DMS79 treated with DMSO at 0.1 percent for 48 hours (cell line): ENCODE data around the gene DSCAML1.

Experiments
- DNase-seq: peaks from one replicate; lab custom pipeline; 2025; lab: John Stamatoyannopoulos, UW

The DSCAML1 gene

DNA sequence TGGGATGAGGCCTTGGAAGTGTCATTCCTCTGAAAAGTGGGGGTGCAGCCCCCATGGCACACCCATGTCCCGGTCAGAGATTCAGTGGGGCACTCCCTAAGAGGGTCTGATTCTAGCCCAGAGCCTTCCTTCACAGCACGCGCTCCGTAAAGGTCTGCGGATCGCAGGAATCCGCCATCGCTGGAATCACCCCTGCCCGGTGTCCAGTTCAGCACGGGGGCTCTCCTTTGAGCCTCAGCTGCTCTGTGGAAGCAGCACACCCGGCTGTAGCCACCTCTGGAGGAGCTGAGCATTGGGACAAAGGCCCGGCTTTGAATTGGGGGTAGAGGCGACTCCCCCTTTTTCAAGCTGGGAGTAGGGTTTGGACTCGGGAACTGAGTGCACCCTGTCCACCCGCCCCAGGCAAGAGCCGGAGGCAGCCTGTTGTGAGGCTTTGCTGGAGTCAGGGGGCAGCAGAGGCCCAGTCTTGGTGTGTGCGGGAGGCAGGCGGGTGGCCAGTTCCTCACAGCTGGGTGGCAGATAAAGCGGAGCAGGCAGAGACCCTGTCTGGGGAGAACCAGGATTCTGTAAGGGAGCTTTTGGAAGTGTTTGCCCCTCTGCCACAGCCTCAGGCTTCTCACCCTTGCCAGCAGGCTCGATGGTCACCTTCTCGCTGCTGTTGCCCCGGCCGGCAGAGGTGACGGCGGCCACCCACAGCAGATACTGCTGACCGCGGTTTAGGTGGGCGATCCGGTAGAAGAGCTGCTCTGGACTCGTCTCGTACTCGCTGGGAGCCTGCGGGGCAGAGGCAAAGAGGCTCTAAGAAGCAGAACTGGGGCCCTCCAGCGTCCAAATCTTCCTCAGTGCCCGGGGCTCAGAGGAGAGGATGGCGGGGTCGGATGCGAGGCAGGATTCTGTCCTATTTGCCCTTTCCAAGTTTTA is 353.5 kb downstream of the DSCAML1 start:
- DNase-seq: peak; percentile 55

- no peak for DNase-seq
These were observed 354.2 kb downstream of the DSCAML1 start for GRCh38 chr11:117442869-117443239.

DNA sequence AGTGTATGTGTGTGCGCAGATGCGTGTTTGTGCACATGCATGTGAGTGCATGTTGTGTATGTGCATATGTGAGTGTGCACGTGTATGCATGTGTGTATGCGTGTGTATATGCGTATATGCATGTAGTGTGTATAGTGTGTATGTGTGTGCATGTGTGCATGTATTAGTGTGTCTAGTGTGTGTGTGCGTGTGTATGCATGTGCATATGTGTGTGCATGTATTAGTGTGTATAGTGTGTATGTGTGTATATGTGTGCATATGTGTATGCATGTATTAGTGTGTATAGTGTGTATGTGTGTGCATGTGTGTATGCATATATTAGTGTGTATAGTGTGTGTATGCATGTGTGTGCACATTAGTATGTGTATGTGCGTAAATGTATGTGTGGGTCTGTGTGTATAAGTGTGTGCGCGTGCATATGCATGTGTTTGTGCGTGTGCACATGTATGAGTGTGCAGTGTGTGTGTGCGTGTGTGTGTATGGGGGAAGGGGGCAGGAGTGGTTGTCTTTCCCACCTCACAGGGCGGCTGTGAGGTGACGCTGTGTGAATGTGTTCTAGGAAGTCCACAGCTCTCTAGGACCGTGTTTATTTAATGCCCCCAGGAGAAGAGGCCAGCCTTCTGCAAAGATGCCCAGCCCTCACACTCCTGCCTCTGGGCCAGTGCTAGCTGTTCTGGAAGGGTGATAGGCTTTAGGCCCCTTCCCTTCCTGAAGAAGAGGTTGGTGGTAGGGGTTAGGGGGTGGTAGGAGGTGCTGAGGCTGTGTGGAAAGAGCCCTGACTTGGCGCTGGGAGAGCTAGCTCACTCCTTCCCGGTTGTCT is 354.8 kb downstream of the DSCAML1 start:
- no peak for DNase-seq

GRCh38 chr11:117441146-117441975 is 355.7 kb downstream of the DSCAML1 start:
- DNase-seq: no peak

GRCh38 chr11:117440258-117440657 is 356.8 kb downstream of the DSCAML1 start:
- no peak for DNase-seq

- no peak for DNase-seq
These were observed 357.8 kb downstream of the DSCAML1 start for GRCh38 chr11:117439256-117439655.

- no peak for DNase-seq
These were observed 358.5 kb downstream of the DSCAML1 start for GRCh38 chr11:117438371-117439000.

- no peak for DNase-seq
These were observed 359.3 kb downstream of the DSCAML1 start for GRCh38 chr11:117437791-117438130.

DNA sequence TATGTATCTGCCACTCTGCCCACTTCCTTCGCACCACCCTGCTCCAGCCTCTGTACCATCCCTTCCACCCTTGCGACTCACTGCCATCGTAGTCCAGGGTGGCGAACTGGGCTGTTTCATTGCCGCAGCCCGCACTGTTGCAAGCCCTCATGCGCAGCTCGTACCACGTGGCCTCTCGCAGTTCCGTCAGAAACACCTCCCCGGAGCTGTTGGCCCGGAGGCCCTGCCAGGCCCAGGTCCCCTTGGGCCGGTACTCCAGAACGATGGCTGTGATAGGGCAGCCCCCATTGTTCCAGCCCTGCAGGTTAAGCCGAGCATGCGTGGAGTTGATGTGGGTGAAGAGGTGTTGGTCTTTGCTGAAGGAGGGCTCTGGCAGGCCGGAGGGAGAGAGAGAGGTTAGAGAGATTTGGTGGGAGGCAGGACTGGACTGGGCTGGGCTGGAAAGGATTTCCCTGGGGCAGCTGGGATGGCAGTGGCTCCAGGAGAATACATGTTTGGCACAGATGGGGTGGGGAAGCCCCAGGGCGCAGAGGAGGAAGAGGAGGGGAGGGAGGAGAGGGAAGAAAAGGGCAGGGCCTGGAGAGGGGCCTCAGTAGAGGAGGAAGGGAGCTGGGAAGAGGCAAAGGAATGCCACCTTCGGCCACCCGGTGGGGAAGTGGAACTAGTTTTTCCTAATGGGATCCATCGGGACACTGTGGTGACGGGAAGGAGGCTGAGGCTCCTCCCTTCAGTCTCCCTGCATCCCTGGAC is 359.8 kb downstream of the DSCAML1 start:
- no peak for DNase-seq

DNA sequence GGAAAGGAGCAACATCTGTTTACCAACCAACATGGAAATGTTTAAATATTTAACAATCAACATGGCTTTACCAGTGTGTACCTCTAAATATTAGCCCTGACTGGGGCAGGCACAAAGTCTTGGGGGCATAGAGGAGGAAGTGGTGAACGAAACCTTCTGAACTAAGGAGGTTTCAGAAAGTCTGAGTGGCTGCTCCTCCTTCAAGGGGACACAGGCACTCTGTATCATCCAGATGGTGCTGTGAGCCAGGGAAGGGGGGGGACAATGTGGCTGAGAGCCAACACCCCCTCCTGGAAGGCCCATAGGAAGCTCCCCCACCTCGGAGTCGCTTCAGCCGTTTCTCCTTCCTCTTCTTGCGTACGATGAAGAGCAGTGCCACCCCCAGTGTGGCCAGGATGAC is 361.7 kb downstream of the DSCAML1 start:
- no peak for DNase-seq

GRCh38 chr11:117434481-117434880 is 362.5 kb downstream of the DSCAML1 start:
- no peak for DNase-seq

DNA sequence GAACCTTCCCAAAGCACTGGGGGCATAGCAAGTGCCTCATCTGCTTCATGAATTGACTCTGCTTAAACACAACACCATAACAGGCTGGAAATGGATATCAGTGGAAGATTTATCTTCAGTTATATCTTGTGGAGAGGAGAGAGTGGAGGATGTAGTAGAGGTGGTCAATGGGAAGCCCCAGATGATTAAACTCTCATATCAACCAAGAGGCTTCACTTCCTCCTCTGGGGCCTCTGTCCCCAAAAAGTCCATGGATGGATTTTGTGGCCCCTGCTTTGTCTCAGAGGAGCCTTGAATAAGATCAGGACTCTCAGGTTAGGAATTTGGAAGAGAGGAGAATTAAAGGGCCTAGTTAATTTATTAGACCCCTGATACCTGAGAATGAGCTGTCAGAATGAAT is 363.3 kb downstream of the DSCAML1 start:
- DNase-seq: no peak

DNA sequence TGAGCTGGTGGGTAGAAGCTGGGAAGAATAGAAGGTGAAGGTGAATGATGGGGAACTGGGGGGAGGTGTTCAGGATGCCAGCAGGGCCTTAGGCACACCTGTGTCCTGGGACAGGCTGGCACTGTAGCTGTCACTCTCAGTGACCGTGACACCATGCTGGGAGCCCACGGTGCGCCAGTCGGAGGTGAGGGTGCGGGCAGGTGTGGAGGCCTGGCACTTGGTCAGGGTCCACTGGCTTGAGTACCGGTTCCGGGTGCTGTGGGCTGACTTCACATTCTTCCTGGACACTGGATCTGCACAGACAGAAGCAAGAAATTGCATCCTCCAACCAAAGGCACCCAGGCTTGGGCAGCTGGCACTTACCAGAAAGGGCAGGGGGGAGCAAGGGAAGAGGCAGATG is 365.6 kb downstream of the DSCAML1 start:
- DNase-seq: no peak

DNA sequence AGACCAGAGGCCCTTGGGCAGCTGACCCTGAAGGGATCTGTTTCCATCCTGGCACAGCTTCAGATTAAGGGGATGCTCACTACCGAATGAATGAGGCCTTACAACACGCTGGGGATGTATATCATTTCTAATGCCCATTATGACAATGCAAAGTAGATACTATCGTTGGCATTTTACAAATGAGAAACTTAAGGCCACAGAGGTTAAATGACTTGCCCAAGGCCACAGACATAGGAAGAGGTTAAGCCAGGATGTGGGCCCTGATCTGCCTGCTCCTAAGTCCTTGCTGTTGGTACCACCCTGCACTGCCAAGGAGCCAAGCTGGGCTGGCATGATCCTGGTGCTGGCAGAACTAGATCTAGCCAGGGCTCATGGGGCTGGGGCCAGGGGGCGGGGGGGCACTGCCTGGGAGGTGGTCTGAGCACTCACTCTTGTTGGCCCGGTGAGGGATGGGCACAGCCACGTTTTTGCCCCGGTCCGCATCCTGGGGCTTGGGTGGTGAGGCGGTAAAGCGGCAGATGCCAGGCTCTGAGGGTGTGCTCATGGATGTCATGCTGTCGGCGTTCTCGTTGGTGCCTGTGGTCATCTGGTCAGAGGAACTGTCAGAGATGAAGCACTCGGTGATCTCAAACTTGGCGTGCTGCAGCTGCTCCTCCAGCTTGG is 366.6 kb downstream of the DSCAML1 start:
- DNase-seq: no peak

DNA sequence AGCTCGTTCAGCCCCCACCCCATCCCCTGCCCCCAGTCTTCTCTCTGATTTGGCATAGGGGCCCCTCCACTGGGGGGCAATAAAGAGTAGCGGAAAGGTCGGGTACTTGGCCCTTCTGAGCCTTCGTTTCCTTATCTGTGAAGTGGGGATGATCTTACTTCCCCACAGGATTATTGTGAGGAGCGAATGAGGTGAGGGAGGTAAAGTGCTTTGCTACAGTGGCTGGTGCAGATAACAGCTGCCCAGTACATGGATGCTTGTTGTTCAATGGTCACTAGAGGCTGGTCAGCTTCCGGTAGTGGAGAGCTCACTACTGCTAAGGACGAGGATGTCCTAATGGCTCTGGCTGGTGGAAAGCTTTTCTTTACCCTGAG is 368.2 kb downstream of the DSCAML1 start:
- no peak for DNase-seq

DNA sequence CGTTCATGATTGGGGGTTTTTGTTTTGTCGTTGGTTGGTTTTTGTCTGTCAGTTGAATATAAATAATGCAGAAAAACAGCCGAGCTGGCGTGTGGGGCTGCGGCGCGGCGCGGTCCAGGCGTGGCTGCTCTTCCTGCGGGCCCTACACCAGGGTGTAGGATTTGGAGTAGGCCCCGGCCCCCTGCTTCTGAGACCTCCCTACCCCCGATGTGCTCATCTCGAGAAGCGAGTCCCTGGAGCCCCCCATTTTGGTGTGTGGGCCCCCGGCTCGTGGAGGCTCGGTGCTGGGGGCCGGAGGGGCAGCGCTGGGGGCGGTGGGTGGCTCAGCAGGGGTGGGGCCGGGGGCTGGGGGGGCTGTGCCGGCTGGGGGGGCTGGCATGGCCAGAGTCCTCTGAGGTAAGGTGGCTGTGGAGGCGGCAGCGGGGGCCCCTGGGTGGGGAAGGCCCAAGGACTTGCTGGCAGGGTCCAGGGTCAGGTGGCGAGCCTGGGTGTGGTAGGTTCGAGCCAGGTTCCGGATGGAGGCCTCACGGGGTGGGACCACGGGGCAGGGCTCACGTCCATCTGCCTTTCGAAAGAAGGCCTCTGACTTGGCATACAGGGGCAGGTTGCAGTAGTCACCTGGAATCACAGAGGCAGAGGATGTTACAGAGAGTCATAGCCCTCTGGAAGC is 368.7 kb downstream of the DSCAML1 start:
- DNase-seq: no peak

DNA sequence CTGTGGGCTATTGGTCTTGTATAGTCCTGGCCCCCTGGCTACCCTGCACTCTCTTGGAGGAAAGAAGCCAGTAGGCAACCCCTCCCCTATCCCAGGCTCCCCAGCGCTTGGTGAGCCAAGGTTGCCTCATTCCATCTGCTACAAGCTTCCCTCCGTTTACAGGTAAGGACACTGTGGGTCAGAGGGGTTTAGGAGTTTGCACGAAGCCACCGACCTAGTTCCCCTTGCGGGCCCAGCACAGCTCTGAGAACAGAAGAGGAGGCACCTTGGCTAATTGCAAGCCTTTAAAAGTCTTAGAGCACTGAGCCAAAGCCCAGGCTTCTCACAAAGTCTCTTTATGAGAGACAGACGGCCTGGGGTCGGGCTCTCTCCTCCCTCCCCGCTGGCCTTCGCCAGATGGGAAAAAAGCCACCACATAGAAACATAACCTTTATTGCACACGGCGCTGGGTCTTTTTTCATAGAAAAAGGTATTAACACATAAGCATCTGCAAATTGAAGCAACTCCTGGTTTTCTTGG is 369.6 kb downstream of the DSCAML1 start:
- no peak for DNase-seq

DNA sequence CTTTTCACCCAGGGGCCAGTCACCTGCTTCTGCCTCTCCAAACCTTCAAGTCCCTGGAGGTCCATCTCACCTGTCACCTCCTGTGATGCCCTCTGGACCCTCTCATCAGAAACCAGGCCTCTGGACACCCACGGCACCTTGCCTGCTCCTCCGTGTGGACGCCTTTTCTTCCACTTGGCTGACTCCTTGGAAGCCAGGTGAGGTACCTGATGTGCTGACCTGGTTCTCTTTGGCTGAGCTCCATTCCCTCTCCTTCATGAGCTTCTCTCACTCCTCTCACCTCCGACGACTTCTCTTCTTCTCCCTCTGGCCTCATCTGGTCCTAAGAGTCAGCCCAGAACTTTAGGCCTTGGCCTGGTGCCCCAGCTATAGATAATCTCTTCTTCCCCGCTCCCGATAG is 370.1 kb downstream of the DSCAML1 start:
- no peak for DNase-seq

GRCh38 chr11:117426297-117426685 is 370.7 kb downstream of the DSCAML1 start:
- peak; percentile 69 for DNase-seq
